Measurements from ENCODE around the gene SERAC1. TPM values are rescaled to one million over a fixed set of nuclear protein-coding genes. Genes with fewer than 3 reads are reported as not detected.

Gene SERAC1
- total RNA-seq, 4 donors from 2014 or later: 5.2 to 14.9 (median 10.1) TPM

DNA sequence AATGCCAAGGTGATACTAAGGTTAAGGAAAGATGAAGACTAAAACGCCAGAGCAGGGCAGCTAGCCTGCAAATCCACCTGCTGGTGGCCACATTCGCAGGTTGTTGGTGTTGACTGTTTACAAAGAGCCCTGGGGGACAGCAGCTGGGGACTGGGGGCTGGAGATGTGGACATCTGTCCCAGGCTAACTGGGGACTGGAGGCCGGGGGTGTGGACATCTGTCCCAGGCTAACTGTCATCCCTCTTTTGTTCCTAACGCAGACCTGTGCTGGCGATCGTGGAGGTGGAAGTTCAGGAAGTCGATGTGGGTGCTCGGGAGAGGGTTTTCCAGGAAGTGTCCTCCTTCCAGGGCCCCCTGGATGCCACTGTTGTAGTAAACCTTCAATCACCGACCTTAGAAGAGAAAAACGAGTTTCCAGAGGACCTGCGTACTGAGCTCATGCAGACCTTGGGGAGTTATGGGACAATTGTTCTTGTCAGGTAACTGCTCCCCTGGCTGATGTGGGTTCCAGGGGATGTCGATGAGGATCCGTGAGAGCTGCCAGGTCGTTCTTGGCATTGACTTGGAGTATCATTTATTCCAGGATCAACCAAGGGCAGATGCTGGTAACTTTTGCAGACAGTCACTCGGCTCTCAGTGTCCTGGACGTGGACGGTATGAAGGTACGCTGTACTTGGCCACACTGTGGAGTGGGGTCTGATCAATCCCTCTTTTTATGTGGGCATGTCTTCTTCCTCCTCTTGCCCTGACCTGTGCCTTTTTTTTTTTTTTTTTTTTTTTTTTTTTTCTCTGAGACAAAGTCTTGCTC is 87.0 kb downstream of the SERAC1 start:
- Histone ChIP-seq H3K27me3 (no peaks in the 10 kb centered on the region), H3K36me3 (peaks cover 4 to 94% (median 4%) of the 10 kb centered on the region in 3 donors), H3K4me3 (no peak overlapping the region), H3K27ac (no peak overlapping the region), H3K4me1 (no peaks in the 10 kb centered on the region), H3K9me3 (no peaks in the 10 kb centered on the region)
- intact Hi-C loops (cut with DNase I): no loop called here
- no peak for DNase-seq
- 87 to 96% methylated on average over 11 to 13 of the region's 18 CpGs for WGBS, 2 donors
- TF ChIP-seq, protein P1, sequence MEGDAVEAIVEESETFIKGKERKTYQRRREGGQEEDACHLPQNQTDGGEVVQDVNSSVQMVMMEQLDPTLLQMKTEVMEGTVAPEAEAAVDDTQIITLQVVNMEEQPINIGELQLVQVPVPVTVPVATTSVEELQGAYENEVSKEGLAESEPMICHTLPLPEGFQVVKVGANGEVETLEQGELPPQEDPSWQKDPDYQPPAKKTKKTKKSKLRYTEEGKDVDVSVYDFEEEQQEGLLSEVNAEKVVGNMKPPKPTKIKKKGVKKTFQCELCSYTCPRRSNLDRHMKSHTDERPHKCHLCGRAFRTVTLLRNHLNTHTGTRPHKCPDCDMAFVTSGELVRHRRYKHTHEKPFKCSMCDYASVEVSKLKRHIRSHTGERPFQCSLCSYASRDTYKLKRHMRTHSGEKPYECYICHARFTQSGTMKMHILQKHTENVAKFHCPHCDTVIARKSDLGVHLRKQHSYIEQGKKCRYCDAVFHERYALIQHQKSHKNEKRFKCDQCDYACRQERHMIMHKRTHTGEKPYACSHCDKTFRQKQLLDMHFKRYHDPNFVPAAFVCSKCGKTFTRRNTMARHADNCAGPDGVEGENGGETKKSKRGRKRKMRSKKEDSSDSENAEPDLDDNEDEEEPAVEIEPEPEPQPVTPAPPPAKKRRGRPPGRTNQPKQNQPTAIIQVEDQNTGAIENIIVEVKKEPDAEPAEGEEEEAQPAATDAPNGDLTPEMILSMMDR (IDR thresholded peaks at IDR 0.05): no peak
- TF ChIP-seq POLR2A (IDR thresholded peaks at IDR 0.05): no peak

DNA sequence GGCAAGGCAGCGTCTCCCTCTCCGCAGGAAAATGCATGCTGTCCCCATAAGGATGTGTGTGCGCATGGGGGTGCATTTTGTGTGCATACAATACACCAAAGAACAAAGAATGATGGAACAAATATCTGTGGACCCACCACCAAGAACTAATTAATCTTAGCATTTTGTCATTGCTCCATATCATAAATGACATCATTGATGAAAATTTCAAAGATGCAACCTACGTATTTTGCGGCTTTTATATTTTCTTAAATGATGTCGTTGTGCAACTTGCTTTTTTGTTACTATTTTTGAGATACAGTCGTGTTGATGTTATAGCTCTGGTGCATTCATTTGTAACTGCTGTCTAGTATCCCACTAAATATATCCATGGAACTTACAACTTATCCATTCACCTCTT is 89.7 kb downstream of the SERAC1 start:
- H3K4me3 ChIP-seq: no peak overlapping the region
- no peaks in the 10 kb centered on the region for H3K27me3 ChIP-seq
- H3K27ac ChIP-seq: no peak overlapping the region
- DNase-seq: no peak
- H3K36me3 ChIP-seq: peaks cover 0 to 91% (median 4%) of the 10 kb centered on the region in 3 donors
- no peaks in the 10 kb centered on the region for H3K4me1 ChIP-seq
- TF ChIP-seq, protein P1 (IDR thresholded peaks at IDR 0.05): no peak
- no peak for TF ChIP-seq POLR2A (IDR thresholded peaks at IDR 0.05)
- 80 to 86% methylated on average over 7 of the region's 7 CpGs for WGBS, 2 donors
- intact Hi-C loops (cut with DNase I): no loop called here
- H3K9me3 ChIP-seq: no peaks in the 10 kb centered on the region

DNA sequence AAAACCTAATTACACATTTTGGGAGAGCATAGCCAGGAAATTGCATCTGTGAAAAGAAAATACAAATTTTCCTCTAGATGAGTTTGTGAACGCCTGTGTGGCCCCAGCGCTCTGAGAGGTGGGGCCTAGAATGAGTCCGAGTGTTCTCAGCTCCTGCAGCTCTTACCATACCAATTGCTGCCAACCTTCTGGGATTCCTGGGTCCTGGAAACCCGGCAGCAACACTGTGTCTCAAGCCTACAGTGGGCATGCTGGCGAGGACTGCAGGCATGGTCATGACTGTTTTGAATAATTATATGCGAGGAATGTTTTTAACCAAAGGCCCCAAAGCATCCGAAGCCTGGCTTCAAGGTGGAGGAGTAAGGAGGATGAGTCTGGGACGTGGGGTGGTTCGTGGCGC is 90.4 kb downstream of the SERAC1 start:
- Histone ChIP-seq H3K36me3 (peaks cover 0 to 86% (median 4%) of the 10 kb centered on the region in 3 donors), H3K27me3 (no peaks in the 10 kb centered on the region), H3K9me3 (no peaks in the 10 kb centered on the region), H3K4me3 (no peak overlapping the region), H3K27ac (no peak overlapping the region), H3K4me1 (no peaks in the 10 kb centered on the region)
- whole genome bisulfite sequencing, 2 donors: 90% methylated on average over 10 of the region's 10 CpGs
- TF ChIP-seq POLR2A (IDR thresholded peaks at IDR 0.05): no peak
- TF ChIP-seq, protein P1 (IDR thresholded peaks at IDR 0.05): no peak
- intact Hi-C loops (cut with DNase I): no loop called here
- DNase-seq: no peak

DNA sequence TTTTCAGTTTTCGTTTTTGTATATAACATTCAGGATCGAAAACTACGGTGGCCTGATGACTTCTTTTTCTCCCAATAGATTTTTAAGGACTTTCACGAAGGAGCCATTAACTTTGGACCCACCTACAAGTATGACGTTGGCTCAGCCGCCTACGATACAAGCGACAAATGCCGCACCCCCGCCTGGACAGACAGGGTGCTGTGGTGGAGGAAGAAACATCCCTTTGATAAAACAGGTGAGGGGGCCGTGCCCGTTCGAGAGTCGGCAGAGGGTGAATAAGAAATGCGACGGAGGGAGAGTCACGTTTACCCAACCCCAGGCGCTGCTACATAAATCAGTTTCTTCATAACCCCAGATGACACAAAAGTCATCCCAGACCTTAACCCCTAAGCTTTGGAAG is 91.5 kb downstream of the SERAC1 start:
- H3K27me3 ChIP-seq: no peaks in the 10 kb centered on the region
- no peak overlapping the region for H3K27ac ChIP-seq
- peaks cover 0 to 80% (median 4%) of the 10 kb centered on the region in 3 donors for H3K36me3 ChIP-seq
- no peak overlapping the region for H3K4me3 ChIP-seq
- no peak for DNase-seq
- peaks cover 0 to 9% (median 0%) of the 10 kb centered on the region in 3 donors for H3K4me1 ChIP-seq
- intact Hi-C loops (cut with DNase I): no loop called here
- no peaks in the 10 kb centered on the region for H3K9me3 ChIP-seq
- WGBS, 2 donors: 94% methylated on average over 18 of the region's 18 CpGs
- TF ChIP-seq POLR2A (IDR thresholded peaks at IDR 0.05): no peak
- TF ChIP-seq, protein P1 (IDR thresholded peaks at IDR 0.05): no peak

DNA sequence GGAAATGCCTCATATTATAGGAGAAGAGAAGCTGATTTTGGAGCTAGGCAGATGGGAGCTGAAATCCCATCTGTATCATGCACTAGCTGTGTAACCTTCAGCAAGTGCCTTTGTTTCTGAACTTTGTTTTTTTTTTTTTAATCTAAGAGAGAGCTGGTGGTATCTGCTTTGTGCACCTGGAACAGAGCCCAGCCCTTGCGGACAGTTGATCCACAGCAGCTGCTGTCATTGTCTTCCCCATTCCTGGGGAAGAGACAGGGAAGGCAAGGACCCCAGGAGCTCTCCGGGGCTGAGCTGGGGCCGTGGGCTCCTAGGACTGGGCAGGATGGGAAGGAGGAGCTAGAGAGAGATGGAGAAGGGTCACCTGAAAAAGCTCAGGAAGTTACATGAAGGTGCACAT is 94.3 kb downstream of the SERAC1 start:
- H3K27ac ChIP-seq: no peak overlapping the region
- intact Hi-C loops (cut with DNase I): loop anchor here (5.0 kb wide), 1 partner anchor 91 kb away; the partner anchor contains the start of gene SYNJ2
- no peaks in the 10 kb centered on the region for H3K27me3 ChIP-seq
- peaks cover 5 to 27% (median 11%) of the 10 kb centered on the region in 3 donors for H3K4me1 ChIP-seq
- 78 to 90% methylated on average over 1 to 2 of the region's 3 CpGs for WGBS, 2 donors
- peaks cover 0 to 76% (median 7%) of the 10 kb centered on the region in 3 donors for H3K36me3 ChIP-seq
- no peak for DNase-seq
- no peak overlapping the region for H3K4me3 ChIP-seq
- no peak for TF ChIP-seq POLR2A (IDR thresholded peaks at IDR 0.05)
- H3K9me3 ChIP-seq: no peaks in the 10 kb centered on the region
